Loucy (cell line): ENCODE results near the gene RC3H2.

Experiments
- EZH2phosphoT487 ChIP-seq: fragments of 200-600 bp; IDR thresholded peaks from 2 replicates; pipeline ENCODE4 v1.6.1; 2018; ENCODE audit warnings: antibody characterized with exemption, mild to moderate bottlenecking, moderate library complexity, borderline replicate concordance
- TF ChIP-seq, protein P1 (sequence below): fragments of 200-600 bp; sonication (generic); conservative IDR thresholded peaks from 2 replicates; pipeline ENCODE4 v1.5.1; 2014; ENCODE audit warnings: mild to moderate bottlenecking, antibody characterized with exemption, low read length

- TF ChIP-seq EZH2phosphoT487, result no peak
- TF ChIP-seq, protein P1, sequence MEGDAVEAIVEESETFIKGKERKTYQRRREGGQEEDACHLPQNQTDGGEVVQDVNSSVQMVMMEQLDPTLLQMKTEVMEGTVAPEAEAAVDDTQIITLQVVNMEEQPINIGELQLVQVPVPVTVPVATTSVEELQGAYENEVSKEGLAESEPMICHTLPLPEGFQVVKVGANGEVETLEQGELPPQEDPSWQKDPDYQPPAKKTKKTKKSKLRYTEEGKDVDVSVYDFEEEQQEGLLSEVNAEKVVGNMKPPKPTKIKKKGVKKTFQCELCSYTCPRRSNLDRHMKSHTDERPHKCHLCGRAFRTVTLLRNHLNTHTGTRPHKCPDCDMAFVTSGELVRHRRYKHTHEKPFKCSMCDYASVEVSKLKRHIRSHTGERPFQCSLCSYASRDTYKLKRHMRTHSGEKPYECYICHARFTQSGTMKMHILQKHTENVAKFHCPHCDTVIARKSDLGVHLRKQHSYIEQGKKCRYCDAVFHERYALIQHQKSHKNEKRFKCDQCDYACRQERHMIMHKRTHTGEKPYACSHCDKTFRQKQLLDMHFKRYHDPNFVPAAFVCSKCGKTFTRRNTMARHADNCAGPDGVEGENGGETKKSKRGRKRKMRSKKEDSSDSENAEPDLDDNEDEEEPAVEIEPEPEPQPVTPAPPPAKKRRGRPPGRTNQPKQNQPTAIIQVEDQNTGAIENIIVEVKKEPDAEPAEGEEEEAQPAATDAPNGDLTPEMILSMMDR, result no peak
These were observed 39.9 kb downstream of the RC3H2 start for GRCh38 chr9:122865300-122865699.
